Mammary epithelial cell (primary cell): ENCODE data around the gene CBX6.

ENCODE experiments used
- EZH2 ChIP-seq: IDR thresholded peaks from 2 replicates; pipeline ENCODE4 v1.6.1; 2012; ENCODE audit warnings: low read length, inconsistent platforms, borderline replicate concordance
- TF ChIP-seq, protein P1 (sequence below), 2 donors: IDR thresholded peaks in 1 of 2; conservative IDR thresholded peaks in 1 of 2; 2 replicates each; pipeline ENCODE4 v1.5.1; 2011 to 2012; ENCODE audit warnings: inconsistent platforms in 2 of 2, low read length in 2 of 2, mild to moderate bottlenecking in 2 of 2, control low read depth in 1 of 2, low read depth in 1 of 2; ENCODE audit not compliant: insufficient read depth in 1 of 2; ENCODE audit errors: extremely low read depth in 1 of 2

DNA sequence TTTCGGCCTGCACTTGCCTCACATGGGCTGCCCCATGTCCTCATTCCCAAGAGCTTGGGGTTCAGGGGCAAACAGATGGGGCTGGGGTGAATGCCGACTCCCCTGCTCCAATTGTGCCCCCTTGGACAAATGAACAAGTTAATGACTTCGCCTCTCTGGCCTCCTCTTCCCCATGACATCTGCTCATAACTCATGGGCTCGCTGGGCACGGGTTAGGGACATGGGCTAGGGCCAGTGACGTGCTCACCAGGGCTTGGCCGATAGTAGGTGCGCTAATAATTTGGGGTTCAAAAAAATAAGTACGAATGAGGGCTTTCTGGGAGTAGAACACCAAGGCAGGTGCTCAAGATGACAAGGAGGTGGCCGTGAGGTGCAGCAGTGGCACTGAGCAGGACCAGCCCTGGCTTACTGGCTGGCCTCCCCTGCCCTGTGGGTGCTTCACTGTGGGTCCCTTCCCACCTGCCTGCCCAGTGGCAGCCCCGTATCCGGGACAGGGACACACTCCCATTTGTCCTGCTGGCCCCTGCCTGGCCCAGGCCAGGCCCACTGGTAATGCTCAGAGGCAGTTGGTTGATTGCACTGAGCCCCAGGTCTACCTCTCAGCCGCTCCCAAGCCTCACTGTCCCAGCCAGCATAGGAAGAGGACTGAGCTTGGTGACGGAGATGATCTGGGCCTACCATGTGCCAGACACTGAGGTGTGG lies 12.3 kb downstream of the CBX6 start:
- TF ChIP-seq, protein P1, sequence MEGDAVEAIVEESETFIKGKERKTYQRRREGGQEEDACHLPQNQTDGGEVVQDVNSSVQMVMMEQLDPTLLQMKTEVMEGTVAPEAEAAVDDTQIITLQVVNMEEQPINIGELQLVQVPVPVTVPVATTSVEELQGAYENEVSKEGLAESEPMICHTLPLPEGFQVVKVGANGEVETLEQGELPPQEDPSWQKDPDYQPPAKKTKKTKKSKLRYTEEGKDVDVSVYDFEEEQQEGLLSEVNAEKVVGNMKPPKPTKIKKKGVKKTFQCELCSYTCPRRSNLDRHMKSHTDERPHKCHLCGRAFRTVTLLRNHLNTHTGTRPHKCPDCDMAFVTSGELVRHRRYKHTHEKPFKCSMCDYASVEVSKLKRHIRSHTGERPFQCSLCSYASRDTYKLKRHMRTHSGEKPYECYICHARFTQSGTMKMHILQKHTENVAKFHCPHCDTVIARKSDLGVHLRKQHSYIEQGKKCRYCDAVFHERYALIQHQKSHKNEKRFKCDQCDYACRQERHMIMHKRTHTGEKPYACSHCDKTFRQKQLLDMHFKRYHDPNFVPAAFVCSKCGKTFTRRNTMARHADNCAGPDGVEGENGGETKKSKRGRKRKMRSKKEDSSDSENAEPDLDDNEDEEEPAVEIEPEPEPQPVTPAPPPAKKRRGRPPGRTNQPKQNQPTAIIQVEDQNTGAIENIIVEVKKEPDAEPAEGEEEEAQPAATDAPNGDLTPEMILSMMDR (conservative IDR thresholded peaks at IDR 0.05 in 1 of 2, IDR thresholded peaks at IDR 0.05 in 1 of 2; ENCODE audit: extremely low read depth in 1 of 2, insufficient read depth in 1 of 2, low read depth in 1 of 2, low read length in 2 of 2): no peak
- no peak for TF ChIP-seq EZH2
